NCI-H526 (cell line): ENCODE data around the gene SEPTIN12.
A peak's percentile ranks its signal among the peaks of the same experiment; 100 is the strongest.
"Not testable (repeated sequence)": the region's sequence is repeated elsewhere in the genome, so short reads cannot be mapped to it uniquely, and the experiment has no call there.

Source experiments
- DNase-seq, 2 experiments: peaks; one replicate each; lab custom pipeline; 2025; lab: John Stamatoyannopoulos, UW

The SEPTIN12 gene

DNA sequence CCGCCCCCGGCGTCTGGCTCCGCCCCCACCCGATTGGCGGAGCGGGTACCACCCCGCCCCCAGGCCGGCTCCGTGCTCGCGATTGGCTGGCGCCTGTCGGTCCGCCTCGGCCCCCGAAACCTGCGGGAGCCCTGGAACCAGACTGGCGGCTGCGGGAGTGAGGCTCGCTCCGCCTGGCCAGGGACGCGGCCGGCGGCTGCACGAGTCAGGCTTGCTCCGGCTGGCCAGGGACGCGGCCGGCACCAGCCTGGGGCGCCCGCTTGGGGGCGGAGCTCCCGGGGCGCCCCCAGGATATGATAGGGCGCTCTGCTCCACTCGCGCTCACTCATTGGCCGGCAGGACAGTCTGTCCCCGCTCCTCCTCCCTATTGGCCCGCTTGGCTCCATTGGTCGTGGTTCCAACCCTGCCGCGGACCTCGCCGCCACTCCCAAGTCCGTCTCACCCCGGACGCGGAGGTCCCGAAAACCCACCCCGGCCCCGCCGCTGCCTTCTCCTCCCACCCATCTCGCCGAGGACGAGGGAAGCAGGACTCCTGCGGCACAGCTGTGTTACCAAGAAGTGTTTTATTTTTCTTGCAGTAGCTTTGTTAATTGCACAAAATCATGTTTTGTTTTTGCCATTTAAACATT is 14.6 kb upstream of the SEPTIN12 start:
- DNase-seq = peak; percentile 75 to 94

DNA sequence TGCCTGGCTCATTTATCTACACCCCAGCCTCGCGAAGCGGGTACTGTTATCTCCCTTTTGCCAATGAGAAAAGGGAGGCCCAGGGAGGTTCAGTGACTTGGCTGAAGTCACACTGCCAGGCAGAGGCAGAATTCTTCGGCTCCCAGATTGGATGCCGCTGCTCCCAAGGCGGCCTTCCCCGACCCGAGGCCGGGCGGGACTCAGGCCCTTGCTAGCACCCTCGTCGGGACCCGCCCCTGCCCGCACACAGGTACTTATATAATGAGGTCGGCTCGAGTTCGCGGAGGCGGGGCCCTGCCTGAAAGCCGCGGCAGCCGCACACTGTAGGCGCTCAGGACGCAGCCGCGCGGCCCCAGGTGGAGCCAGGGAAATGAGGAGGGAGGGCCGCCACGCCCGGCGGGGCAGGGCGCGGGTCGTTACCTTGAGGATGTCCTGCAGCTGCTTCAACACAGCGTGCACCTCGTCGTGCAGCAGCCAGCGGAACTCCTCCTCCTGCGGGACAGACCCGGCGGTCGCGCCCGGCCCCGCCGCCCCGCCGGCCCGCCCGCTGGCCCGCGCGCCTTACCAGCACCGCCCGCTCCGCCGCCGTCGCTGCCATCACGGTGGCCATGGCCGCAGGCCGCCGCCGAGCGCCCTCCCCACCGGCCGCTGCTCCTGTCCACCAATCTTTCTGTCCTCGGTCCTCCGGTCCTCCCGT is 14.0 kb upstream of the SEPTIN12 start, which contains the start of gene ROGDI:
Gene ROGDI, minus strand, starts transcription at position 672 of the 697 bp plus-strand sequence. Its CDS starts 62 bp downstream, at position 610.
- peak; percentile 79 to 94 for DNase-seq

DNA sequence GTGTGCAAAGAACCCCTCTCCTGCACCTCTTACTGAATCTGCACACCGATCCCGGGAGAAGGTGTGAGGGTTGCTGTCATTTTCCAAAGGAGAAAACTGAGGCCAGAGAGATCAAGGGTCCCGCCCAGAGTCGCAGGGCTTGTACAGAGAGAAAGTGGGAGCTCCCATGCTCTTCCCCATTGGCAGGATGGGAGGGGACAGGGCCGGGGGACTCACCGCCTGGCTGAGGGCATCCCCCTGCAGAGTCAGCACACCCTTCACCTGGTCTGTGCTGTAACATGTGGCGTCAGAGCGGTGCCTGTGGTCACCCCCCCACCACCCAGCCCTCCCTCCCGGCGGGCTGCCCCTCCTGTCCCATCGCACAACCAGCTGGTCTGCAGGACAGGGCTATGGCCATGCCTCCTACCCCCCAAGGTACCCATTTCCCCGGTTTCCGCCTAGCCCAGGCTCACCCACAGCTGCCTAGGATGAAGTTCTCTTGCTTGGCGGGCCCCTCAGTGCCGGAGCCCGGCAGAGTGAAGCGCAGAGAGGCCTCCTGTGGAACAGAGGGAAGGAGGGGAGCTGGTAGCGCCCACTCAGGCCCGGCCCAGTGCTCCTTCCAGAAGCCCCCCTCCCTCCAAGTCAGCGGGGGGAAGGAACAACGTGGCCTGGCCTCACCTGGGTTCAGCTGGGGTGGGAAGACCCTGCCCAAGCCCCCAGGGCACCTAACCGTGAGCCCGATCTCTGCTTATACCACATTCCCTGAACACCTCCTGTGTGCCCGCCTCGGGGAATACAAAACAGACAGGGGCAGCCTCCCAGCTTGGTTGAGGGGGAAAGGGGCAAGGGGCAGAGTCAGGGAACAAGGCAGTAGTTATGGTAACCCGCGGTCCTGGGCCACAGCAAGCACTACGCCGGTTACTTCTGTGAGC is 13.2 kb upstream of the SEPTIN12 start:
- DNase-seq = peak in 1 of 2 experiments; percentile 13

DNA sequence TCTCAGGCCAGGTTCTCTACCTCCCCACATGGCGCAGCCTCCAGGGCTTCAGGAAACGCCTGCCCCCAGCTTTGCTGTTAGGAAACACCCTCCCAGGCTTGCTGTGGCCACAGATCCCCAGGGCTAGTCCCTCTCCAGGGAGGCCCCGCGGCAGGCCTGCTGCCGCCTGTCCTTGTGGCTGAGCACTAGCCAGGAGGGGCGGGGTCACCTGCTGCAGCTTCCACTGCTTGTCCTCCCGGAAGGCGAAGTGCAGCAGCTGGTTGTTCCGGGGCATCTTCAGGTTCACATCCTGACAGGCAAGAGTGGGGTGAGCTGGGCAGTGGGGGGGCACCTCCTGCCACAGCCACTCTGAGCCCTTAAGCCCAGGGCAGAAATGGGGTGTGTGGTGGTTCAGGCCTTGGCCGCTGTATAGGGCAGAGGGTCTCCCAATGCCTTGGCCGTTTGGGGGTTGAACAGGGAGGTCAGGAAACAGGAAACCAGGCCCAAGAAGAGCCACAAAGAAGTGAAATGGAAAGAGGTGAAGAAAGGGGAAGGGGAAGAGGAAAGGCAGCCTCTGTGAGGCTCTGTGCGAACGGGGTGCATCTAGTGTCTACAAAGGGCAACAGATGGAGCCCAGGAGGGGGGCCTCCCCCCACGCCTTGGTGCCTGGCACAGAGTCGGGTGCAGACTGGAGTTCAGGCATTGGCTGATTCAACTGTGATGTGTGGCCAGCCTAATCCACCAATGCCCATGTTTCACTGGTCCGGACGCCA is 12.3 kb upstream of the SEPTIN12 start:
- peak in 1 of 2 experiments; percentile 54 for DNase-seq

DNA sequence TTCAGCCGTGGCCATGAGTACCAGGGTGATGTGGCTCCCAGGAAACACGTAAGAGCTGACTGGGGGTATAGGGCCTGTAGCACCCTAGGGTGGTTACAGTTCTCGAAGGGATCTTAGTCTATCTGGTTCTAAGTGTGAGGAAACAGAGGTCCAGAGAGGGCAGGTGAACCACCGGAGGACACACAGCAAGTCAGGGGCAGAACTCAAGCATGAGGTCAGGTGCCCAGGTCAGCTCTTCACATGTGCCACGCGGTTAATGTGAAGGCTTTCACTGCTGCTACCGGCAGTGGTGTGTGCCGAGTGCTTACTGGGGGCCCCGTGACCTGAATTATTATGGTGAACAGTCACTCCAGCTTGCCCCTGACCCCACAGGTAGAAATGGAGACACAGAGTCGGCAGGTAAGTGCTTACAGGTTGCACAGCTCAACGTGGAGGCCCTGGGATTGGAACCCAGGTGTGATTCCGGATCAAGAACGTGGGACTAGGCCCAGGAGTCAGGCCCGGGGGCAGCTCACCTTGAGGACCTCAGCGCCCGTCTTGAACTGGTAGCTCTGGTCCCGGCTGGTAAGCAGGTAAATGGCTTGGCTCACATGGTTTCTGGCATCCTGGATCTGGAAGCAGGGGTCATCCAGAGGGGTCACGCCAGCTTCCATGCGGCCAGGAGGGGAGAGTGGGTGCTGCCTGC is 11.2 kb upstream of the SEPTIN12 start:
- no peak for DNase-seq

DNA sequence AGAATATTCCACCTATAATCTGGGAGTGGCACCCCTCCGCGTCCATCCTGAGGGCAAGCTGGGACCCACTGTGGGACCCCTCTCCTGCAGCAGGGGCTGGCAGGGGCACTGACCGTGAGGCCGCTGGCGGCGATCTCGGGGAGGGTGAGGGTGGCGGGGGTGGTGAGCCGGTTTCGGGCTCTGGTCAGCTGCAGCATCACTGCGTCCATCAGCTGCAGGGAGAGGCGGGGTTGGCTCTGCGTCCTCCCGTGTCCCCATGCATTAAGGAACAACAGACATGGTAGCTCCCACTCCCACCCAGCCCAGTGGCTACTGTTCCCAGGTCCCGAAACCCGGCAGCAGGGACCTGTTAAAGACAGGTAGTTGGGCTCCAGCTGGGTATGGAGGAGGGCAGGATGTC is 10.3 kb upstream of the SEPTIN12 start:
- DNase-seq = no peak

GRCh38 chr16:4797805-4798252 is 9.7 kb upstream of the SEPTIN12 start:
- no peak for DNase-seq

DNA sequence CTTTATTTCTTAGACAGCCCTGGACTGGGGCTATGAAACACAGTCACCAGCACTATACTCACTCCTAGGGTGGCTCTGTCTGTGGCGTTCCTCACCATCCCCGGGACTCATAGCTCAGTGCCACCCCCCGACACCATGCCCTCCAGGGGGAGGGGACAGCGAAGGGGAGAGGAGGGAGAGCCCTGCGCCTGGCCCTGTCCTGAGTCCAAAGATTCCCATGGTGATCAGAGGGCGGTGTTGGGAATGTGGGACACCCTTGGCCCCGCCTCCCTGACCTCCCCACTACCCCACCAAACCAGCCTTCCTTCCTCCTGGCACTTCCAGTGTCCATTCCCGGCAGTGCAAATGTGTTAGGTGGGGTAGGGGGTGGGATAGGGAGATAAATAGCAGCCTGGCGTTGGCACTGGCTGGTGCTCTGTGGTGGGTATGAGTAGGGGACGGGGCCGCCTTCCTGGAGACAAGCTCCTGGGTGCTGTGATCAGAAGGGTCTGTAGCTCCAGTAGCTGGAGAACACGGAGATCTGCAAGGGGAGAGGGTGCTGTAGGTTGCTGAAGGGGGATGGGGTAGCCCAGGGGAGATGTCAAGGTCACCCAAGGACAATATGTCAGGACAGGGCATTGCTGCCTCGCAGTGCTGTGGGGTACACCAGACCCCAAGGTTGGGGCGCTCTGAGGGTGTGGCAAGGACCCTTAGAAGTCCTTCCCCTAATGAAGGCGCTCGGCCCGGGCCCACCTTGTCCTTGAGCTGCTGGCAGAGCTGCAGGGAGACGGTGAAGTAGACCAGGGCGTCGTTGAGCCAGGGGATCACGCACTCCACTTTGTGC is 9.0 kb upstream of the SEPTIN12 start:
- no peak for DNase-seq

- DNase-seq = no peak
Observed at GRCh38 chr16:4795828-4796572, 7.9 kb upstream of the SEPTIN12 start.

DNA sequence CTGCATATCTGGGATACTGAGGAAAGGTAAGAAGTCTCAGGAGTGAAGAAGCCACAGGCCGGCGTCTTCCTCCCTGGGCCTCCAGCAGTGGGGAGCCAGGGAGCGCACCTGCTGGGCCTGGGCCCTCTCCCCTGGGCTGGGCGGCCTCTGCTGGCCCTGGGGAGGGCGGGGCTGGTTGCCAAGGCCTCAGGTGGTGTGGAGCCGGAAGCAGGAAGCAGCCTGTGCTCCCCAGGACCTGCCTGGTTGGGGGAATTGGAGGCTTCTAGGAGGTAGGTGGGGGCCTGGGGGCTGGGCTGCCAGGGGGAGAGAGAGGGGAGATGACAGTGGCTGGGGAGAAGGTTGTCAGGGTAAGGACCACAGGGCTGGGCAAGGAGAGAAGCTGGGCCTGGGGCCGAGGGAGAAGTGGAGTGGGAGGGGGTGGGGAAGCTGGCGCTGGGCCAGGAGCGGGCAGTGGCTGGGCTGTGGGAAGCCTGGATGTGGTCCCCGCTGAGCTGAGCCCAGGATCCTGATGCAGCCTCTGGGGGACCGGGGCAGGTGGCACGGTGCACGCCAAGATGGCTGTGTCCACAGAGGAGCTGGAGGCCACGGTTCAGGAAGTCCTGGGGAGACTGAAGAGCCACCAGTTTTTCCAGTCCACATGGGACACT is 7.2 kb upstream of the SEPTIN12 start, which contains the start of gene SMIM22:
Gene SMIM22, plus strand, starts transcription at position 189 of the 647 bp plus-strand sequence. Its CDS starts 366 bp downstream, at position 555.
- peak; percentile 41 to 70 for DNase-seq

GRCh38 chr16:4792951-4793513 is 4.9 kb upstream of the SEPTIN12 start:
- DNase-seq = no peak

- DNase-seq = no peak
Observed at GRCh38 chr16:4790871-4791270, 2.7 kb upstream of the SEPTIN12 start.

GRCh38 chr16:4790261-4790660 is 2.1 kb upstream of the SEPTIN12 start:
- no peak for DNase-seq

GRCh38 chr16:4788910-4789309 is 765 bp upstream of the SEPTIN12 start:
- DNase-seq = no peak

- no peak for DNase-seq
Observed at GRCh38 chr16:4788489-4788889, 344 bp upstream of the SEPTIN12 start.

DNA sequence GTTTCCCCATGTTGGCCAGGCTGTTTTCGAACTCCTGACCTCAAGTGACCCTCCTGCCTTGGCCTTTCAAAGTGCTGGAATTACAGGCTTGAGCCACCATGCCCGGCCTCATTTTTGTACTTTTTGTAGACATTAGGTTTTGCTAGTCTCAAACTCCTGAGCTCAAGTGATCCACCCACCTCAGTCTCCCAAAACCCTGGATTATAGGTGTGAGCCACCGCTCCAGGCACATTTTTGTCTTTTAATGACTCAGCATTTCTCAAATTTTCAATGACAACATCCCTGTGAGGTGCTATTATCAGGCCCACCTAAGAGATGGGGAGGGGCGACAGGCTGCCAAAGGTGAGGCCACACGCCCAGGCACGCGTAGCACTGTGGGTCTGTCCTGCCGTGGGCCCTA is 1.1 kb downstream of the SEPTIN12 start:
- no peak for DNase-seq

GRCh38 chr16:4785758-4786433 is 2.2 kb downstream of the SEPTIN12 start:
- no peak for DNase-seq

DNA sequence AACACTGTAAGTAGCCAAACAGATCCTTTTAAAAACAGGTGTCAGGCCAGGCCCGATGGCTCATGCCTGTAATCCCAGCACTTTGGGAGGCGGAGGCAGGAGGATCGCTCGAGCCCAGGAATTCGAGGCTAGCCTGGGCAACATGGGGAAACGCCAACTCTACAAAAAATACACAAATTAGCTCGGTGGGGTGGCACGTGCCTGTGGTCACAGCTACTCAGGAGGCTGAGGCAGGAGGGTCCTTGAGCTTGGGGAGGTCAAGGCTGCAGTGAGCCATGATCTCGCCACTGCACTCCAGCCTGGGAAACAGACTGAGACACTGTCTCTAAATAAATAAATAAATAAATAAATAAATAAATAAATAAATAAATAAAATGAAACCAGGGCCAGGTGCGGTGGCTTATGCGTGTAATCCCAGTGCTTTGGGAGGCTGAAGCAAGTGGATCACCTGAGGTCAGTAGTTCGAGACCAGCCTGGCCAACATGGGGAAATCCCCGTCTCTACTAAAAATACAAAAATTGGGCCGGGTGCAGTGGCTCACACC is 3.6 kb downstream of the SEPTIN12 start:
- DNase-seq = not testable (repeated sequence)
